Renal cortical epithelial cell (primary cell): ENCODE measurements around the gene NCOA6. TPM values are rescaled to one million over a fixed set of nuclear protein-coding genes. Genes with fewer than 3 reads are reported as not detected.

Experiments
- DNase-seq: peaks from one replicate; pipeline ENCODE4 v3.0.0-alpha.2; 2011; ENCODE audit warnings: low read depth
- total RNA-seq: library from RNA; depleted of rRNA; stranded (reverse); fragments of >200 nt; gene quantifications from 2 replicates; pipeline ENCODE4 v1.2.3, GENCODE V29; 2014

The NCOA6 gene
- total RNA-seq, 1 donor from 2014 or later: 10.9 TPM

GRCh38 chr20:34774449-34774848 lies 51.0 kb downstream of the NCOA6 start:
- no peak for DNase-seq

DNA sequence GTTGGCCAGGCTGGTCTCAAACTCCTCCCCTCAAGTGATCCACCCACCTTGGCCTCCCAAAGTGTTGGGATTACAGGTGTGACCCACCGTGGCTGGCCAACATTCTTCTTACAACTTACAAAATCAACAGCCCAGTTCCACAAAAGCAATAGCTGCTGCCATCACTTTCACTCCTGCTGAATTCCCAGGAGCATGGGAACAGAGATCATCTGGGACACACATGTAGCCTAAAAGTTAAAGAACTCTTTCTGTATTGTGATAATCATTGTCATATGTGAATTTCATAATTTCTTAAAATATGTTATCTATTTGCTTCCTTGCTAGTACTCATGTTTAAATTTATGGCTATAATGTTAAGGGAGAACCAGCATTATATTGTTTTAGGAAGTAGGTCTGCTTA lies 51.7 kb downstream of the NCOA6 start:
- no peak for DNase-seq

- DNase-seq: no peak
Measured at GRCh38 chr20:34772437-34772836, 53.0 kb downstream of the NCOA6 start.

GRCh38 chr20:34771680-34772081 lies 53.8 kb downstream of the NCOA6 start:
- DNase-seq: peak; percentile 46

GRCh38 chr20:34768096-34768495 lies 57.4 kb downstream of the NCOA6 start:
- peak; percentile 36 for DNase-seq

GRCh38 chr20:34762031-34762555 lies 63.4 kb downstream of the NCOA6 start:
- no peak for DNase-seq

DNA sequence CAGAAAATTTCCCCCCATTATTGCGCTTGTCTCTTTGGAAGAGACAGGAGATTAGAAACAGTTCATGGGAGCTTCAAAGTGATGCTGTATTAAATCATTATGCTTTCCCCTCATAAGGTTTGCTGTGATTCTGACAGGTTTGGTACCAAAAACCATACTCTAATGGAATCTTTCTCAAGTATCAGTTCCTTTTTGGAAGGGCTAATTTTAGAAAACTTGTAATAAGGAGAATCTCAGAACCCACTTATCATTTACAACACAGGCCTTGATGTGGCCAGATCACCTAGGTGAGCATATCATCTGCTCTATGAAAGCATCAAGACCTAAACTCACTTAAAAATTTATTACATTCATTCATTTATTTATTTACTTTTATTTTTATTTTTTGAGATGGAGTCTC lies 70.1 kb downstream of the NCOA6 start:
- no peak for DNase-seq

GRCh38 chr20:34754611-34755010 lies 70.8 kb downstream of the NCOA6 start:
- no peak for DNase-seq

- no peak for DNase-seq
Measured at GRCh38 chr20:34753706-34754461, 71.6 kb downstream of the NCOA6 start.

- DNase-seq: no peak
Measured at GRCh38 chr20:34751453-34751852, 74.0 kb downstream of the NCOA6 start.

- DNase-seq: no peak
Measured at GRCh38 chr20:34750484-34750883, 75.0 kb downstream of the NCOA6 start.

- no peak for DNase-seq
Measured at GRCh38 chr20:34748709-34749108, 76.7 kb downstream of the NCOA6 start.

DNA sequence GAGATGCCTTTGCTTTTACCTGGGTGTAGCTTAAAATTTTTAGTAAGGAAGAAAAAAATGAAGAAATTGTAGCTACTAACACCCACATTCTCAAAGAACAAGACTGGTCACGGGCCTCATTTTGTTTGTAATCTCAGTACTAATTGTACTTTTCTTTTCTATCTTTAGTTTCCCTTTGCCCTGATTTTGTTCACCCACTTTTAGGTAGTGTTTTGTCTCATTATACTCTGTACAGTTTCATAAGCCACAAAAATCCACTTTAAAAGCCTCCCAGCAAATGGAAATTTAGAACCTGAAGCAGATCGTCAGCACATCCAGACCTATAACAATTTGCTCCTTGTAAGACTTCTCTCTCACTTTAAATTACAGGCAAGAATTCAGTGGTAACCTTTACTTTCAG lies 78.0 kb downstream of the NCOA6 start:
- no peak for DNase-seq

DNA sequence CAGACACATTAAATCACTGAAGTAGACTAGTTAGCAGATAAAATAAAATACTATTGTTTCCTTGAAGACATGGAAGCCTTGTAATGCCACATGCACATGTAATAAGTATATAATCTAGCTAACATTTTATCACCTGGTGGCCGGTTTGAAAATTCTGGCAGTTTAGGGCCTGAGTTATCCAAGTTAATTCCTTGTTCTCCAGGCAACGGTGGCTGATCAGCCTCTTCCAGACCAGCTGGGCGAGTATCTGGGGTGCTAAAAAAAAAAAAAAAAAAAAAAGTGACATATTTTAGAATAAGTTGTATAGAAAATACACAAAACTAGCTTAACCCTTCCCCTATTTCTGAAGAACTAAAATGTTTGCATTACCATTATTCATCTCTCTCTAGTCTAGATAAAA lies 78.8 kb downstream of the NCOA6 start:
- DNase-seq: no peak

- no peak for DNase-seq
Measured at GRCh38 chr20:34744847-34745246, 80.6 kb downstream of the NCOA6 start.

GRCh38 chr20:34744340-34744739 lies 81.1 kb downstream of the NCOA6 start:
- DNase-seq: no peak

DNA sequence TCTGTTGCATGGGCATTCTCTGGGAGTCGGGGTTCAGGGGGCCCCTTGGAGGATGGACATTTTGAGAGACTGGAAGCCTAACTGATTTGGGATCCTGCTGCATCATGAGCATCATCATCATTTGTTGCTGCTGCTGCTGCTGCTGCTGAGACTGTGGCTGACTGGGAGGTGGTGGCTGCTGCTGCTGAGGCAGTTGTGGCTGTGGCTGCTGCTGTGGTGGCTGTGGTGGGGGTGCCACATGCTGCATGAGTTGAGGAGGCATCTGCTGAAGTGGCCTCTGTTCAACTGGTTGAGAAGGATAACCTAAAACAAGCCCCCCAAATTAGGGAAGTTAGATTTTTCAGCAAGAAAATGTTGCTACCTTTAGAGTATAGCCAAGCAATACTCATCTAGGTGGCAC lies 82.4 kb downstream of the NCOA6 start:
- no peak for DNase-seq

- no peak for DNase-seq
Measured at GRCh38 chr20:34736106-34736735, 89.2 kb downstream of the NCOA6 start.

DNA sequence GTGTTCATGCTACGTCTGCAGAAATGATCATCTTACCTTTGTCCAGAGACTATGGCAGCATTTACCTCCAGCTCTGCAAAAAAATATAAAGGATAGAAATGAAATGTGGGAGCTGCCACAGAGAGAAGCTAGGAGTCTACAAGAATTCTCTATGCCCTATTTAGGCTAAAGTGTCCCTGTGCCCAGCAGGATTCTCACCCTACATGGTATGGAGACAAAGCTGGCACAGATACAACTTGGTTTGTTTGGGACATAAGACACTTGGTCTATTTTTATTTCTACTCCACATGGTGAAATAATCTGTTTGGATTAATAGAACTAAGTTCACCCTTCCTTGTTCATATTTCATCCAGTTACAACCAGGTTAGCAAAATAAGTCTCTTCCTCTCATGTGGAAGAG lies 92.9 kb downstream of the NCOA6 start:
- no peak for DNase-seq

- no peak for DNase-seq
Measured at GRCh38 chr20:34729416-34729815, 96.0 kb downstream of the NCOA6 start.

- no peak for DNase-seq
Measured at GRCh38 chr20:34724172-34724571, 101.3 kb downstream of the NCOA6 start.

DNA sequence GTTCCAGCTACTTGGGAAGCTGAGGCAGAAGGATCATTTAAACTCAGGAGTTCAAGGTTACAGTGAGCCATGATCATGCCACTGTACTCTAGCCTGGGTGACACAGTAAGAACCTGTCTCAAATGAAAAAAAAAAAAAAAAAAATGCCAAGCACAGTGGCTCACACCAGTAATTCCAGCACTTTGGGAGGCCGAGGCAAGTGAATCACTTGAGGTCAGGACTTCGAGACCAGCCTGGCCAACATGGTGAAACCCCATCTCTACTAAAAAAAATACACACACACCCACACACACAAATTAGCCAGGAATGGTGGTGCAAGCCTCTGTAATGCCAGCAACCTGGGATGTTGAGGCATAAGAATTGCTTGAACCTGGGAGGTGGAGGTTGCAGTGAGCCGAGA lies 102.9 kb downstream of the NCOA6 start:
- DNase-seq: peak; percentile 34

DNA sequence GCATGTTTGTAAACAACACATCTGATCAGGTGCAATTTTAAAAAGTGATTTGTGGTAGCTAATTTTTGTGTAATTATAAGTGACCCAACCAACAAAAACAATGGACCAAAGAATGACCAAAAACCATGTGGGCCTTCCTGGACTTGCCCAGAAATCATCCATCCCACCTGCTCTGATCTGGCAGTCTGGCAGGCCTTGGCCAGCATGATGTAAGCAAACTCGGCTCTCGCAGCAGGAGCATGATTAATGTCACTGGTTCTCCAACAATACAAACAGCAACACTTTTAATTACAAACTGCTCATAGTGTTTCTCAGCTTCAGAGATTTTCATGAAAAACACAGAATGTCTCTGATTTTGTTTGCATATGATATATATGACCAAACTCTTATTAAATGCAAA lies 105.2 kb downstream of the NCOA6 start:
- DNase-seq: no peak
